ENCODE results near the gene SLC26A9. TPM values are rescaled to one million over a fixed set of nuclear protein-coding genes. Genes with fewer than 3 reads are reported as not detected.

Gene SLC26A9
- total RNA-seq, 1 experiment from 2014 or later = 0.15 TPM

DNA sequence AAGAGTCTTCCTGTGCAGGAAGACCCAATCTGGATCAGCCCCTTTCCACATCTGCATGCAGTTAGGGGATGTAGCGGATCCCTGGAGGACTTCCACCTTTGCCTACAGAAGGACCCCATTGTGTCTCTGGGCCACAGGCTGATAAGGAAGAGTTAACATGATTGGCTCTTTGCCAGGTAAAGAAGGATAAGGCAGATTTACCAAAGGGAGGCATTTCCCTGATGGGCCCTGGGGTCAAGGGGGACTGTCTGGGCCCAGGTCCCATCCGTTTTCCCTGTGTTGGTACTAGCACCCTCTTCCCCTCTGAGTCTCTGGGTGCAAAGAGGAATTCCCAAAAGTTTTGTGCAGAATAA is 29.1 kb downstream of the SLC26A9 start (continued):
- TF ChIP-seq IRF2 (CRISPR knock-in tag; IDR thresholded peaks at IDR 0.05; ENCODE audit: borderline replicate concordance, low read depth) (no peak), ZNF263 (CRISPR knock-in tag; IDR thresholded peaks at IDR 0.05; ENCODE audit: low read depth) (no peak), CREM (CRISPR knock-in tag; IDR thresholded peaks at IDR 0.05) (no peak), ELF4 (CRISPR knock-in tag; IDR thresholded peaks at IDR 0.05; ENCODE audit: low read depth) (no peak)

DNA sequence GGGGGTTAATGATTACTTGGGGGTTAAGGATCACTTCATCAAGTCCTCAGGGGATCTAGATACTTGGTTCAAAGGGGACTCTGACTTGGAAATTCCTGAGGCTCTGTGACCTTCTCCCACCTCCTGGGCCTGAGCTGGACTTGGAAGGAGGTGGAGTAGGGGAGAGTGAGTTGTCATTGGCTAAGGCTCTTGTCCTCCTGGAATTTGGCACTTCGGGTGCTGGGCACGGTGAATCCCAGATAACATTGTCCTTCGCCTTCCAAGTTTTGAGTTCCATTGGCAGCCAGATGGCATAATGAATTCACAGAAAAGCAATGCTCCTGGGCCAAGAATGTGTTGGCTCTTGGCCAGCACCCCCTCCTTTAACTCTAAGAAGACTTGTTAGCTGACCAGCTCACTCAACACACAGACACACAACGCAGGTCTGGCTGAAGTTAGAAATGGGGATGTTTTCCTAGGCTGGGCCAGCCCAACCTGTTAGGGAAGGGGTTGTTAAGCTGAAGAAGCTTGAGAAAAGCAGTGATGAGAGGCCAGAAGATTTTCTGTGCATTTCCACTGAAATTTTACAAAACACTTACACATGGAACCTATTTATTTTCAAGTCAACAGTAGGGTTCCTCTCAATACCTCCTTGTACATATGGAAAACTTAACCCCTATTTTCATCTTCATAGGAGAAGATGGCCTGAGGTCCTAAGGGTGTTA is 29.7 kb downstream of the SLC26A9 start:
- DNase-seq (ENCODE audit: low spot score) = no peak
- H3K4me1 Mint-ChIP-seq = peaks cover 9% of the 10 kb centered on the region
- CTCF ChIA-PET = interaction anchor here (11.9 kb wide), 1 partner anchor 65 kb away, joined by 557 read pairs; no protein-coding TSS in a partner anchor
- TF ChIP-seq, protein P1, sequence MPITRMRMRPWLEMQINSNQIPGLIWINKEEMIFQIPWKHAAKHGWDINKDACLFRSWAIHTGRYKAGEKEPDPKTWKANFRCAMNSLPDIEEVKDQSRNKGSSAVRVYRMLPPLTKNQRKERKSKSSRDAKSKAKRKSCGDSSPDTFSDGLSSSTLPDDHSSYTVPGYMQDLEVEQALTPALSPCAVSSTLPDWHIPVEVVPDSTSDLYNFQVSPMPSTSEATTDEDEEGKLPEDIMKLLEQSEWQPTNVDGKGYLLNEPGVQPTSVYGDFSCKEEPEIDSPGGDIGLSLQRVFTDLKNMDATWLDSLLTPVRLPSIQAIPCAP (CRISPR knock-in tag; IDR thresholded peaks at IDR 0.05) = no peak
- TF ChIP-seq, protein P2, sequence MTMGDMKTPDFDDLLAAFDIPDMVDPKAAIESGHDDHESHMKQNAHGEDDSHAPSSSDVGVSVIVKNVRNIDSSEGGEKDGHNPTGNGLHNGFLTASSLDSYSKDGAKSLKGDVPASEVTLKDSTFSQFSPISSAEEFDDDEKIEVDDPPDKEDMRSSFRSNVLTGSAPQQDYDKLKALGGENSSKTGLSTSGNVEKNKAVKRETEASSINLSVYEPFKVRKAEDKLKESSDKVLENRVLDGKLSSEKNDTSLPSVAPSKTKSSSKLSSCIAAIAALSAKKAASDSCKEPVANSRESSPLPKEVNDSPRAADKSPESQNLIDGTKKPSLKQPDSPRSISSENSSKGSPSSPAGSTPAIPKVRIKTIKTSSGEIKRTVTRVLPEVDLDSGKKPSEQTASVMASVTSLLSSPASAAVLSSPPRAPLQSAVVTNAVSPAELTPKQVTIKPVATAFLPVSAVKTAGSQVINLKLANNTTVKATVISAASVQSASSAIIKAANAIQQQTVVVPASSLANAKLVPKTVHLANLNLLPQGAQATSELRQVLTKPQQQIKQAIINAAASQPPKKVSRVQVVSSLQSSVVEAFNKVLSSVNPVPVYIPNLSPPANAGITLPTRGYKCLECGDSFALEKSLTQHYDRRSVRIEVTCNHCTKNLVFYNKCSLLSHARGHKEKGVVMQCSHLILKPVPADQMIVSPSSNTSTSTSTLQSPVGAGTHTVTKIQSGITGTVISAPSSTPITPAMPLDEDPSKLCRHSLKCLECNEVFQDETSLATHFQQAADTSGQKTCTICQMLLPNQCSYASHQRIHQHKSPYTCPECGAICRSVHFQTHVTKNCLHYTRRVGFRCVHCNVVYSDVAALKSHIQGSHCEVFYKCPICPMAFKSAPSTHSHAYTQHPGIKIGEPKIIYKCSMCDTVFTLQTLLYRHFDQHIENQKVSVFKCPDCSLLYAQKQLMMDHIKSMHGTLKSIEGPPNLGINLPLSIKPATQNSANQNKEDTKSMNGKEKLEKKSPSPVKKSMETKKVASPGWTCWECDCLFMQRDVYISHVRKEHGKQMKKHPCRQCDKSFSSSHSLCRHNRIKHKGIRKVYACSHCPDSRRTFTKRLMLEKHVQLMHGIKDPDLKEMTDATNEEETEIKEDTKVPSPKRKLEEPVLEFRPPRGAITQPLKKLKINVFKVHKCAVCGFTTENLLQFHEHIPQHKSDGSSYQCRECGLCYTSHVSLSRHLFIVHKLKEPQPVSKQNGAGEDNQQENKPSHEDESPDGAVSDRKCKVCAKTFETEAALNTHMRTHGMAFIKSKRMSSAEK (CRISPR knock-in tag; IDR thresholded peaks at IDR 0.05; ENCODE audit: borderline replicate concordance) = no peak
- TF ChIP-seq, protein P3, sequence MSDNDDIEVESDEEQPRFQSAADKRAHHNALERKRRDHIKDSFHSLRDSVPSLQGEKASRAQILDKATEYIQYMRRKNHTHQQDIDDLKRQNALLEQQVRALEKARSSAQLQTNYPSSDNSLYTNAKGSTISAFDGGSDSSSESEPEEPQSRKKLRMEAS (CRISPR knock-in tag; IDR thresholded peaks at IDR 0.05) = no peak
- TF ChIP-seq, protein P4, sequence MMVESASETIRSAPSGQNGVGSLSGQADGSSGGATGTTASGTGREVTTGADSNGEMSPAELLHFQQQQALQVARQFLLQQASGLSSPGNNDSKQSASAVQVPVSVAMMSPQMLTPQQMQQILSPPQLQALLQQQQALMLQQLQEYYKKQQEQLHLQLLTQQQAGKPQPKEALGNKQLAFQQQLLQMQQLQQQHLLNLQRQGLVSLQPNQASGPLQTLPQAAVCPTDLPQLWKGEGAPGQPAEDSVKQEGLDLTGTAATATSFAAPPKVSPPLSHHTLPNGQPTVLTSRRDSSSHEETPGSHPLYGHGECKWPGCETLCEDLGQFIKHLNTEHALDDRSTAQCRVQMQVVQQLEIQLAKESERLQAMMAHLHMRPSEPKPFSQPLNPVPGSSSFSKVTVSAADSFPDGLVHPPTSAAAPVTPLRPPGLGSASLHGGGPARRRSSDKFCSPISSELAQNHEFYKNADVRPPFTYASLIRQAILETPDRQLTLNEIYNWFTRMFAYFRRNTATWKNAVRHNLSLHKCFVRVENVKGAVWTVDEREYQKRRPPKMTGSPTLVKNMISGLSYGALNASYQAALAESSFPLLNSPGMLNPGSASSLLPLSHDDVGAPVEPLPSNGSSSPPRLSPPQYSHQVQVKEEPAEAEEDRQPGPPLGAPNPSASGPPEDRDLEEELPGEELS (CRISPR knock-in tag; IDR thresholded peaks at IDR 0.05) = no peak
- TF ChIP-seq, protein P5, sequence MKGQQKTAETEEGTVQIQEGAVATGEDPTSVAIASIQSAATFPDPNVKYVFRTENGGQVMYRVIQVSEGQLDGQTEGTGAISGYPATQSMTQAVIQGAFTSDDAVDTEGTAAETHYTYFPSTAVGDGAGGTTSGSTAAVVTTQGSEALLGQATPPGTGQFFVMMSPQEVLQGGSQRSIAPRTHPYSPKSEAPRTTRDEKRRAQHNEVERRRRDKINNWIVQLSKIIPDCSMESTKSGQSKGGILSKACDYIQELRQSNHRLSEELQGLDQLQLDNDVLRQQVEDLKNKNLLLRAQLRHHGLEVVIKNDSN (CRISPR knock-in tag; IDR thresholded peaks at IDR 0.05) = no peak
- TF ChIP-seq ZNF232 (CRISPR knock-in tag; IDR thresholded peaks at IDR 0.05) (no peak), MXD4 (CRISPR knock-in tag; IDR thresholded peaks at IDR 0.05; ENCODE audit: borderline replicate concordance) (no peak), ZNF121 (CRISPR knock-in tag; IDR thresholded peaks at IDR 0.05) (no peak), IRF2 (CRISPR knock-in tag; IDR thresholded peaks at IDR 0.05; ENCODE audit: borderline replicate concordance, low read depth) (no peak)
- TF ChIP-seq, protein P6, sequence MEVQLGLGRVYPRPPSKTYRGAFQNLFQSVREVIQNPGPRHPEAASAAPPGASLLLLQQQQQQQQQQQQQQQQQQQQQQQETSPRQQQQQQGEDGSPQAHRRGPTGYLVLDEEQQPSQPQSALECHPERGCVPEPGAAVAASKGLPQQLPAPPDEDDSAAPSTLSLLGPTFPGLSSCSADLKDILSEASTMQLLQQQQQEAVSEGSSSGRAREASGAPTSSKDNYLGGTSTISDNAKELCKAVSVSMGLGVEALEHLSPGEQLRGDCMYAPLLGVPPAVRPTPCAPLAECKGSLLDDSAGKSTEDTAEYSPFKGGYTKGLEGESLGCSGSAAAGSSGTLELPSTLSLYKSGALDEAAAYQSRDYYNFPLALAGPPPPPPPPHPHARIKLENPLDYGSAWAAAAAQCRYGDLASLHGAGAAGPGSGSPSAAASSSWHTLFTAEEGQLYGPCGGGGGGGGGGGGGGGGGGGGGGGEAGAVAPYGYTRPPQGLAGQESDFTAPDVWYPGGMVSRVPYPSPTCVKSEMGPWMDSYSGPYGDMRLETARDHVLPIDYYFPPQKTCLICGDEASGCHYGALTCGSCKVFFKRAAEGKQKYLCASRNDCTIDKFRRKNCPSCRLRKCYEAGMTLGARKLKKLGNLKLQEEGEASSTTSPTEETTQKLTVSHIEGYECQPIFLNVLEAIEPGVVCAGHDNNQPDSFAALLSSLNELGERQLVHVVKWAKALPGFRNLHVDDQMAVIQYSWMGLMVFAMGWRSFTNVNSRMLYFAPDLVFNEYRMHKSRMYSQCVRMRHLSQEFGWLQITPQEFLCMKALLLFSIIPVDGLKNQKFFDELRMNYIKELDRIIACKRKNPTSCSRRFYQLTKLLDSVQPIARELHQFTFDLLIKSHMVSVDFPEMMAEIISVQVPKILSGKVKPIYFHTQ (CRISPR knock-in tag; IDR thresholded peaks at IDR 0.05) = no peak
- TF ChIP-seq, protein P7, sequence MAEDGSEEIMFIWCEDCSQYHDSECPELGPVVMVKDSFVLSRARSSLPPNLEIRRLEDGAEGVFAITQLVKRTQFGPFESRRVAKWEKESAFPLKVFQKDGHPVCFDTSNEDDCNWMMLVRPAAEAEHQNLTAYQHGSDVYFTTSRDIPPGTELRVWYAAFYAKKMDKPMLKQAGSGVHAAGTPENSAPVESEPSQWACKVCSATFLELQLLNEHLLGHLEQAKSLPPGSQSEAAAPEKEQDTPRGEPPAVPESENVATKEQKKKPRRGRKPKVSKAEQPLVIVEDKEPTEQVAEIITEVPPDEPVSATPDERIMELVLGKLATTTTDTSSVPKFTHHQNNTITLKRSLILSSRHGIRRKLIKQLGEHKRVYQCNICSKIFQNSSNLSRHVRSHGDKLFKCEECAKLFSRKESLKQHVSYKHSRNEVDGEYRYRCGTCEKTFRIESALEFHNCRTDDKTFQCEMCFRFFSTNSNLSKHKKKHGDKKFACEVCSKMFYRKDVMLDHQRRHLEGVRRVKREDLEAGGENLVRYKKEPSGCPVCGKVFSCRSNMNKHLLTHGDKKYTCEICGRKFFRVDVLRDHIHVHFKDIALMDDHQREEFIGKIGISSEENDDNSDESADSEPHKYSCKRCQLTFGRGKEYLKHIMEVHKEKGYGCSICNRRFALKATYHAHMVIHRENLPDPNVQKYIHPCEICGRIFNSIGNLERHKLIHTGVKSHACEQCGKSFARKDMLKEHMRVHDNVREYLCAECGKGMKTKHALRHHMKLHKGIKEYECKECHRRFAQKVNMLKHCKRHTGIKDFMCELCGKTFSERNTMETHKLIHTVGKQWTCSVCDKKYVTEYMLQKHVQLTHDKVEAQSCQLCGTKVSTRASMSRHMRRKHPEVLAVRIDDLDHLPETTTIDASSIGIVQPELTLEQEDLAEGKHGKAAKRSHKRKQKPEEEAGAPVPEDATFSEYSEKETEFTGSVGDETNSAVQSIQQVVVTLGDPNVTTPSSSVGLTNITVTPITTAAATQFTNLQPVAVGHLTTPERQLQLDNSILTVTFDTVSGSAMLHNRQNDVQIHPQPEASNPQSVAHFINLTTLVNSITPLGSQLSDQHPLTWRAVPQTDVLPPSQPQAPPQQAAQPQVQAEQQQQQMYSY (CRISPR knock-in tag; IDR thresholded peaks at IDR 0.05) = no peak
- TF ChIP-seq, protein P8, sequence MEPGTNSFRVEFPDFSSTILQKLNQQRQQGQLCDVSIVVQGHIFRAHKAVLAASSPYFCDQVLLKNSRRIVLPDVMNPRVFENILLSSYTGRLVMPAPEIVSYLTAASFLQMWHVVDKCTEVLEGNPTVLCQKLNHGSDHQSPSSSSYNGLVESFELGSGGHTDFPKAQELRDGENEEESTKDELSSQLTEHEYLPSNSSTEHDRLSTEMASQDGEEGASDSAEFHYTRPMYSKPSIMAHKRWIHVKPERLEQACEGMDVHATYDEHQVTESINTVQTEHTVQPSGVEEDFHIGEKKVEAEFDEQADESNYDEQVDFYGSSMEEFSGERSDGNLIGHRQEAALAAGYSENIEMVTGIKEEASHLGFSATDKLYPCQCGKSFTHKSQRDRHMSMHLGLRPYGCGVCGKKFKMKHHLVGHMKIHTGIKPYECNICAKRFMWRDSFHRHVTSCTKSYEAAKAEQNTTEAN (CRISPR knock-in tag; IDR thresholded peaks at IDR 0.05) = no peak

More for the DNA sequence above, 29.7 kb downstream of the SLC26A9 start:
- POLR2A ChIA-PET = no interaction called here
- Mint-ChIP-seq H3K36me3 (no peaks in the 10 kb centered on the region), H3K27me3 (ENCODE audit: low read depth) (no peaks in the 10 kb centered on the region), H3K4me3 (no peak overlapping the region), H3K9me3 (no peaks in the 10 kb centered on the region), H3K27ac (no peak overlapping the region)
- ATAC-seq = no peak
